Stomach (tissue), 9 donors: ENCODE measurements around the gene GNAS. TPM values are rescaled to one million over a fixed set of nuclear protein-coding genes. Genes with fewer than 3 reads are reported as not detected.
A peak's percentile ranks its signal among the peaks of the same experiment; 100 is the strongest.

Experiments used
- DNase-seq, 2 donors: peaks; one replicate each; pipeline versions ENCODE4 v3.0.0 to v3.0.0-alpha.2; 2013 to 2019
- H3K27ac ChIP-seq, 5 donors: fragments of 200-600 bp in 4 of 5; sonication (generic) in 4 of 5; one replicate each; pipeline ENCODE4 v1.5.1; 2013 to 2019; ENCODE audit warnings: mild to moderate bottlenecking in 1 of 5, moderate library complexity in 1 of 5
- H3K27me3 ChIP-seq, 3 donors: fragments of 200-600 bp; sonication (generic); one replicate each; pipeline ENCODE4 v1.5.1; 2017 to 2019; ENCODE audit warnings: mixed run types in 1 of 3
- H3K36me3 ChIP-seq, 4 donors: fragments of 200-600 bp; sonication (generic); 1 replicate in 3 of 4; 2 replicates in 1 of 4; pipeline ENCODE4 v1.5.1; 2016 to 2019
- H3K4me1 ChIP-seq, 4 donors: fragments of 200-600 bp; sonication (generic); one replicate each; pipeline ENCODE4 v1.5.1; 2016 to 2019
- H3K4me3 ChIP-seq, 4 donors: fragments of 200-600 bp; sonication (generic) in 3 of 4; one replicate each; pipeline ENCODE4 v1.5.1; 2016 to 2019; ENCODE audit warnings: mild to moderate bottlenecking in 1 of 4
- H3K9me3 ChIP-seq, 4 donors: fragments of 200-600 bp; sonication (generic); one replicate each; pipeline ENCODE4 v1.5.1; 2016 to 2019
- EP300 ChIP-seq: sonication (generic); formaldehyde crosslinking; IDR thresholded peaks from one replicate; pipeline ENCODE4 v1.6.1; 2017; ENCODE audit warnings: antibody characterized with exemption
- POLR2A ChIP-seq, 4 donors: fragments of 450-650 bp; IDR thresholded peaks; one replicate each; pipeline ENCODE4 v1.6.1; 2016; ENCODE audit warnings: antibody characterized with exemption in 4 of 4, control low read depth in 2 of 4, mild to moderate bottlenecking in 1 of 4, moderate library complexity in 1 of 4
- POLR2AphosphoS5 ChIP-seq, 3 donors: sonication (generic); formaldehyde crosslinking; IDR thresholded peaks; one replicate each; pipeline ENCODE4 v1.6.1; 2016; ENCODE audit warnings: antibody characterized with exemption in 3 of 3
- WGBS, 5 donors: extraction: QIAGEN DNeasy Blood & Tissue Kit in 3 of 5; methylation state at CpG; one replicate each; pipeline versions ENCODE4 v1.1.5 to v1.1.7; 2013 to 2018; 5-methylcytosine and 5-hydroxymethylcytosine counted together
- intact Hi-C: fragments of 100-400 bp; cut with DNase I; formaldehyde crosslinking; loops from one replicate; pipeline ENCODE4 v1.15.1; 2023; ENCODE audit warnings: low total_unique reads
- polyA plus RNA-seq, 3 donors: library from polyadenylated mRNA; stranded (reverse); fragments of 200-250 nt; gene quantifications; one replicate each; pipeline ENCODE4 v1.2.3, GENCODE V29; 2013
- total RNA-seq, 5 donors: library from RNA; depleted of rRNA; stranded (reverse); fragments of >200 nt; gene quantifications; one replicate each; pipeline versions ENCODE4 v1.1.0 to v1.2.3, GENCODE V29; 2014 to 2016
- TF ChIP-seq, protein P1 (sequence below), 7 experiments: fragments of 450-650 bp in 4 of 7; fragments of 200-600 bp in 3 of 7; sonication (generic) in 3 of 7; IDR thresholded peaks; one replicate each; pipeline ENCODE4 v1.5.1; 2016 to 2019; ENCODE audit warnings: antibody characterized with exemption in 7 of 7, control low read depth in 2 of 7, mild to moderate bottlenecking in 1 of 7
- donor health status: healthy with polysubstance abuse.
- donor health status: Bipolar disorder and iron deficiency.
- donor health status: healthy.

Gene GNAS
- total and polyA plus RNA-seq, 8 donors = 306 to 1,010 (median 704) TPM

DNA sequence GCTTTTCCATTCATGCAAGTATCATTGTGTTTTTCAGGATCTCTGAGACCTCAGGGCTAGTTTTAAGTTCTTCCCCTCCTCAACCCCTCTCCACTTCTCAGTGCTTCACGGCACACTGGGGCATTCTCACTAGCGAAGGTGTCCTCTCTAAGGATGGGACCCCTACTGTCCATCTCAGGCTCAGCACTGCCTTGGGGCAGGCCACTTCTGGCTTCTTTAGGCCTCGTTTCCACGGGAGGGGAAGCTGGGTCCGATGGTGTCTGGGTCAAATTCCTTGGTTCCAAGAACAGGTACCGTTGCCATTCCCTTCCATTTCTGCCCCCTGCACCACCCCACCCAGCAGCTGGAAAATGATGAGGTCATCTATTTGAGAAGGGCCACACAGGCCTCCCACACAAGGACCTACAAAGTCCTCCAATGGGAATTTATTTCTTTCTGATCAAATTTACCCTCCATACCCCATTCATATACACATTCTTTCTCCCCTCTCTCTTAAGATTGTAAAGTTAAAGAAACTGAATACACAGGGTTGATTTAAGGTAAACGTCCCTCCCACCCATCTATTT is 17.2 kb downstream of the GNAS start:
- peaks cover 0 to 4% (median 0%) of the 10 kb centered on the region in 4 donors for H3K4me1 ChIP-seq
- no peaks in the 10 kb centered on the region for H3K9me3 ChIP-seq
- no peak overlapping the region for H3K27ac ChIP-seq
- TF ChIP-seq, protein P1, sequence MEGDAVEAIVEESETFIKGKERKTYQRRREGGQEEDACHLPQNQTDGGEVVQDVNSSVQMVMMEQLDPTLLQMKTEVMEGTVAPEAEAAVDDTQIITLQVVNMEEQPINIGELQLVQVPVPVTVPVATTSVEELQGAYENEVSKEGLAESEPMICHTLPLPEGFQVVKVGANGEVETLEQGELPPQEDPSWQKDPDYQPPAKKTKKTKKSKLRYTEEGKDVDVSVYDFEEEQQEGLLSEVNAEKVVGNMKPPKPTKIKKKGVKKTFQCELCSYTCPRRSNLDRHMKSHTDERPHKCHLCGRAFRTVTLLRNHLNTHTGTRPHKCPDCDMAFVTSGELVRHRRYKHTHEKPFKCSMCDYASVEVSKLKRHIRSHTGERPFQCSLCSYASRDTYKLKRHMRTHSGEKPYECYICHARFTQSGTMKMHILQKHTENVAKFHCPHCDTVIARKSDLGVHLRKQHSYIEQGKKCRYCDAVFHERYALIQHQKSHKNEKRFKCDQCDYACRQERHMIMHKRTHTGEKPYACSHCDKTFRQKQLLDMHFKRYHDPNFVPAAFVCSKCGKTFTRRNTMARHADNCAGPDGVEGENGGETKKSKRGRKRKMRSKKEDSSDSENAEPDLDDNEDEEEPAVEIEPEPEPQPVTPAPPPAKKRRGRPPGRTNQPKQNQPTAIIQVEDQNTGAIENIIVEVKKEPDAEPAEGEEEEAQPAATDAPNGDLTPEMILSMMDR (IDR thresholded peaks at IDR 0.05) = no peak
- no peak for TF ChIP-seq POLR2A (IDR thresholded peaks at IDR 0.05)
- TF ChIP-seq EP300 = no peak
- no peak for TF ChIP-seq POLR2AphosphoS5 (IDR thresholded peaks at IDR 0.05)
- H3K4me3 ChIP-seq = no peak overlapping the region
- no peaks in the 10 kb centered on the region for H3K27me3 ChIP-seq
- intact Hi-C loops = loop anchor here (5.0 to 10.0 kb wide), 2 partner anchors 353 to 585 kb away; no protein-coding TSS in a partner anchor
- H3K36me3 ChIP-seq = no peaks in the 10 kb centered on the region
- WGBS, 5 donors = 78 to 83% (median 81%) methylated on average over 7 of the region's 7 CpGs
- no peak for DNase-seq

DNA sequence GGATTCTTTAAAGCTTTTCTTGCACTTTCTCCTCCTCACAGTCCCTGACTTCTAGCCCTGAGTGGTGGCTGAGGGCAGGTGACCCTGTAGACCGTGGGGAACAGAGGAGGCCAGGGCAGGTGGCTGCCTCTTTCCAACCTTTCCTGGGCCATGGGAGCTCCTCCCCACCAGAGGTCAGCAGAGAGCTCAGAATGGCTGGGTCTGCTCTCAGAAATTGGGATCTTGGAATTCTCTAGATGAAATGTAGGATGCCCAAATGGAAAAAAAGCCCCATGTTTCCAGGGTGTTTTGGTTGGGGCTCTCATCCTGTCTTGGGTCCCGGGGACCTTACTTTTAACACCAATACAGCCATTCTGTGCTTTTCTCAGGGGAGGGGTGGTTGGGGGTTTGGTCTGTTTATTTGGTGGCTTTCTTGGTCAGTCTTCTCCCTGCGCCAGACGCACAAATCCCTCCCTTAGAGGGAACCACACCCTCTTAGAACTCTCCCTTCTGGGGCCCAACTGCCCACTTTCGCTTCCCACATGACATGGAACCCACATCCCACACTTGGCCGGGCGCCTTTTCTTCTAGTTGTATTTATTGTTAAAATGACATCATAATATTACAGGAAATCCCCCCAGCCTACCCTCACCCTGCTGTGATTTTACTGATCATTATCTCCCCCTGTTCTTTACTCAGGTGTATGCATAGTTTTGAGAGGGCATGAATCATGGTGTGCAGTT is 17.9 kb downstream of the GNAS start:
- Histone ChIP-seq H3K9me3 (no peaks in the 10 kb centered on the region), H3K4me1 (peaks cover 0 to 4% (median 0%) of the 10 kb centered on the region in 4 donors), H3K36me3 (no peaks in the 10 kb centered on the region), H3K4me3 (no peak overlapping the region), H3K27ac (no peak overlapping the region), H3K27me3 (no peaks in the 10 kb centered on the region)
- peak; percentile 79 to 89 for DNase-seq
- 25 to 38% (median 29%) methylated on average over 7 of the region's 7 CpGs for WGBS, 5 donors
- intact Hi-C loops = loop anchor here (5.0 kb wide), 1 partner anchor 352 kb away; no protein-coding TSS in a partner anchor
- TF ChIP-seq, protein P1 (IDR thresholded peaks at IDR 0.05) = peak in 5 of 7 experiments; percentile 77 to 85 (median 82)
- no peak for TF ChIP-seq POLR2A (IDR thresholded peaks at IDR 0.05)
- no peak for TF ChIP-seq EP300
- no peak for TF ChIP-seq POLR2AphosphoS5 (IDR thresholded peaks at IDR 0.05)

- Histone ChIP-seq H3K4me3 (no peak overlapping the region), H3K4me1 (peaks cover 0 to 4% (median 0%) of the 10 kb centered on the region in 4 donors), H3K27me3 (no peaks in the 10 kb centered on the region), H3K36me3 (no peaks in the 10 kb centered on the region), H3K9me3 (no peaks in the 10 kb centered on the region), H3K27ac (no peak overlapping the region)
- intact Hi-C loops = loop anchor here (5.0 kb wide), 1 partner anchor 351 kb away; no protein-coding TSS in a partner anchor
- TF ChIP-seq POLR2A (IDR thresholded peaks at IDR 0.05) = no peak
- no peak for TF ChIP-seq POLR2AphosphoS5 (IDR thresholded peaks at IDR 0.05)
- TF ChIP-seq EP300 = no peak
- TF ChIP-seq, protein P1 (IDR thresholded peaks at IDR 0.05) = no peak
- DNase-seq = no peak
- 72 to 83% (median 78%) methylated on average over 8 of the region's 8 CpGs for WGBS, 5 donors
Measured at GRCh38 chr20:58871533-58872102, 19.1 kb downstream of the GNAS start.

GRCh38 chr20:58874469-58874868 is 22.0 kb downstream of the GNAS start:
- H3K9me3 ChIP-seq = no peaks in the 10 kb centered on the region
- intact Hi-C loops = loop anchor here (5.0 kb wide), 1 partner anchor 348 kb away; no protein-coding TSS in a partner anchor
- 86 to 100% (median 96%) methylated on average over 1 of the region's 1 CpG for WGBS, 5 donors
- DNase-seq = no peak
- no peaks in the 10 kb centered on the region for H3K27me3 ChIP-seq
- no peaks in the 10 kb centered on the region for H3K36me3 ChIP-seq
- H3K4me1 ChIP-seq = peaks cover 0 to 4% (median 0%) of the 10 kb centered on the region in 4 donors
- no peak overlapping the region for H3K4me3 ChIP-seq
- no peak overlapping the region for H3K27ac ChIP-seq
- TF ChIP-seq POLR2AphosphoS5 (IDR thresholded peaks at IDR 0.05) (no peak), EP300 (no peak), POLR2A (IDR thresholded peaks at IDR 0.05) (no peak)
- TF ChIP-seq, protein P1 (IDR thresholded peaks at IDR 0.05) = no peak
